Right lobe of liver (tissue), 6 donors: ENCODE results near the gene TAF4B. TPM values are rescaled to one million over a fixed set of nuclear protein-coding genes. Genes with fewer than 3 reads are reported as not detected.
"Not testable (repeated sequence)": the region's sequence is repeated elsewhere in the genome, so short reads cannot be mapped to it uniquely, and the experiment has no call there.

Experiments used
- ATAC-seq, 4 donors: fragments of 200-7000 bp; cut with Tn5 transposase; one replicate each; pipeline ENCODE4 v1.9.1; 2020; ENCODE audit warnings: mild to moderate bottlenecking in 4 of 4, moderate library complexity in 4 of 4
- DNase-seq, 3 donors: peaks; one replicate each; pipeline ENCODE4 v3.0.0-alpha.2; 2020
- H3K27ac ChIP-seq, 3 donors: fragments of 200-600 bp; one replicate each; pipeline ENCODE4 v1.8.0; 2022
- H3K27me3 ChIP-seq, 2 donors: fragments of 200-600 bp; one replicate each; pipeline ENCODE4 v1.8.0; 2022
- H3K36me3 ChIP-seq, 4 donors: fragments of 200-600 bp; sonication (generic) in 1 of 4; one replicate each; pipeline versions ENCODE4 v1.5.1 to v1.8.0; 2017 to 2022; ENCODE audit warnings: control low read depth in 1 of 4
- H3K4me1 ChIP-seq, 4 donors: fragments of 200-600 bp; sonication (generic) in 1 of 4; one replicate each; pipeline versions ENCODE4 v1.5.1 to v1.8.0; 2017 to 2022; ENCODE audit warnings: control low read depth in 1 of 4
- H3K4me3 ChIP-seq, 3 donors: fragments of 200-600 bp; one replicate each; pipeline ENCODE4 v1.8.0; 2022
- H3K9me3 ChIP-seq, 4 donors: fragments of 200-600 bp; sonication (generic) in 1 of 4; one replicate each; pipeline versions ENCODE4 v1.5.1 to v1.8.0; 2017 to 2022; ENCODE audit warnings: control low read depth in 1 of 4
- CTCF ChIP-seq, 4 donors: fragments of 200-600 bp in 3 of 4; fragments of 450-650 bp in 1 of 4; IDR thresholded peaks; one replicate each; pipeline versions ENCODE4 v1.5.1 to v1.8.0; 2016 to 2022; ENCODE audit warnings: antibody characterized with exemption in 4 of 4, mild to moderate bottlenecking in 2 of 4
- POLR2A ChIP-seq: fragments of 450-650 bp; IDR thresholded peaks from one replicate; pipeline ENCODE4 v1.6.1; 2017; ENCODE audit warnings: antibody characterized with exemption, mild to moderate bottlenecking
- WGBS: methylation state at CpG from one replicate; pipeline ENCODE4 v1.1.6; 2018; ENCODE audit warnings: low coverage, low lambda C conversion rate; ENCODE audit not compliant: insufficient coverage; ENCODE audit errors: missing lambda C conversion rate; 5-methylcytosine and 5-hydroxymethylcytosine counted together
- intact Hi-C, 2 donors: fragments of 100-400 bp; cut with DNase I; formaldehyde crosslinking; loops; one replicate each; pipeline versions ENCODE4 v1.11.2 to v1.14.1; 2022
- total RNA-seq, 6 experiments: library from RNA; depleted of rRNA in 2 of 6; stranded (reverse); fragments of >200 nt in 2 of 6; fragmentation: NEBNext Ultra II Directional in 3 of 6; extraction: Animal tissue kit (Norgen Biotek cat#: 25700) in 3 of 6; gene quantifications; one replicate each; pipeline versions ENCODE4 v1.1.0 to v1.2.4, GENCODE V29; 2016 to 2023
- donor health status: DM: no; HTN: yes; CAD: no.
- donor health status: DM: no; HTN: no; CAD: no.
- donor health status: DM: no; HTN: no; CAD: no.
- donor health status: DM: no; HTN: yes; CAD: no.
- donor health status: DM: no; HTN: yes; CAD: no.

TAF4B gene
- total RNA-seq, 6 experiments from 2014 or later = 0.09 to 0.44 (median 0.31) TPM

GRCh38 chr18:26228562-26229260, 2.5 kb downstream of the TAF4B start:
- Histone ChIP-seq H3K36me3 (no peaks in the 10 kb centered on the region), H3K4me3 (no peak overlapping the region), H3K9me3 (no peaks in the 10 kb centered on the region), H3K4me1 (peaks cover 0 to 8% (median 0%) of the 10 kb centered on the region in 4 donors), H3K27me3 (no peaks in the 10 kb centered on the region), H3K27ac (no peak overlapping the region)
- intact Hi-C loops = no loop called here
- no peak for ATAC-seq
- TF ChIP-seq CTCF (IDR thresholded peaks at IDR 0.05) (no peak), POLR2A (no peak)
- WGBS = 75% methylated on average over 6 of the region's 6 CpGs
- DNase-seq = no peak

GRCh38 chr18:26230497-26230896, 4.3 kb downstream of the TAF4B start:
- intact Hi-C loops = no loop called here
- 82% methylated on average over 4 of the region's 8 CpGs for WGBS
- no peak for DNase-seq
- Histone ChIP-seq H3K27me3 (no peaks in the 10 kb centered on the region), H3K27ac (no peak overlapping the region), H3K4me1 (peaks cover 0 to 8% (median 0%) of the 10 kb centered on the region in 4 donors), H3K9me3 (no peaks in the 10 kb centered on the region), H3K4me3 (no peak overlapping the region), H3K36me3 (no peaks in the 10 kb centered on the region)
- ATAC-seq = no peak
- no peak for TF ChIP-seq CTCF (IDR thresholded peaks at IDR 0.05)
- TF ChIP-seq POLR2A = no peak

GRCh38 chr18:26233208-26233607, 7.0 kb downstream of the TAF4B start:
- TF ChIP-seq POLR2A (no peak), CTCF (IDR thresholded peaks at IDR 0.05) (no peak)
- no peak overlapping the region for H3K4me3 ChIP-seq
- no peaks in the 10 kb centered on the region for H3K9me3 ChIP-seq
- no peak for ATAC-seq
- no peak for DNase-seq
- H3K4me1 ChIP-seq = no peaks in the 10 kb centered on the region
- no peaks in the 10 kb centered on the region for H3K27me3 ChIP-seq
- intact Hi-C loops = no loop called here
- WGBS = 38% methylated on average over 5 of the region's 5 CpGs
- no peak overlapping the region for H3K27ac ChIP-seq
- H3K36me3 ChIP-seq = no peaks in the 10 kb centered on the region

GRCh38 chr18:26237363-26237762, 11.1 kb downstream of the TAF4B start:
- H3K36me3 ChIP-seq, H3K27me3 ChIP-seq, H3K27ac ChIP-seq, H3K9me3 ChIP-seq, intact Hi-C loops, H3K4me1 ChIP-seq, ATAC-seq, H3K4me3 ChIP-seq, DNase-seq: not testable (repeated sequence)
- WGBS = 62% methylated on average over 2 of the region's 2 CpGs

GRCh38 chr18:26238718-26239117, 12.5 kb downstream of the TAF4B start:
- ATAC-seq, intact Hi-C loops: not testable (repeated sequence)
- WGBS = 72% methylated on average over 4 of the region's 4 CpGs

GRCh38 chr18:26242392-26242791, 16.1 kb downstream of the TAF4B start:
- H3K27ac ChIP-seq, H3K4me3 ChIP-seq, H3K9me3 ChIP-seq, intact Hi-C loops, DNase-seq, H3K4me1 ChIP-seq, H3K36me3 ChIP-seq, H3K27me3 ChIP-seq, ATAC-seq: not testable (repeated sequence)
- WGBS = 58% methylated on average over 3 of the region's 4 CpGs

More at GRCh38 chr18:26238718-26239117, 12.5 kb downstream of the TAF4B start:
- not testable (repeated sequence) for DNase-seq, H3K27ac ChIP-seq, H3K9me3 ChIP-seq, H3K4me1 ChIP-seq, H3K27me3 ChIP-seq, H3K4me3 ChIP-seq, H3K36me3 ChIP-seq

- H3K4me1 ChIP-seq, H3K9me3 ChIP-seq, H3K27me3 ChIP-seq, H3K36me3 ChIP-seq, DNase-seq, H3K27ac ChIP-seq, ATAC-seq, H3K4me3 ChIP-seq, intact Hi-C loops: not testable (repeated sequence)
- WGBS = 72% methylated on average over 5 of the region's 5 CpGs
These were observed 19.2 kb downstream of the TAF4B start for GRCh38 chr18:26245434-26245833.
